Heart right ventricle (tissue), 16 donors: Measurements from ENCODE around the gene HPS1. TPM values are rescaled to one million over a fixed set of nuclear protein-coding genes. Genes with fewer than 3 reads are reported as not detected.

Source experiments
- ATAC-seq, 8 donors: fragments of 200-7000 bp; cut with Tn5 transposase; one replicate each; pipeline ENCODE4 v1.9.1; 2020; ENCODE audit warnings: mild to moderate bottlenecking in 8 of 8, moderate library complexity in 8 of 8, moderate number of reproducible peaks in 1 of 8
- DNase-seq, 2 donors: peaks; one replicate each; pipeline ENCODE4 v3.0.0-alpha.2; 2020
- H3K27ac ChIP-seq, 10 donors: fragments of 200-600 bp; sonication (generic) in 2 of 10; one replicate each; pipeline versions ENCODE4 v1.5.0 to v1.8.0; 2020 to 2022; ENCODE audit warnings: mild to moderate bottlenecking in 3 of 10
- H3K27me3 ChIP-seq, 7 donors: fragments of 200-600 bp; one replicate each; pipeline ENCODE4 v1.8.0; 2021 to 2022; ENCODE audit warnings: mild to moderate bottlenecking in 2 of 7
- H3K36me3 ChIP-seq, 9 donors: fragments of 200-600 bp; sonication (generic) in 1 of 9; one replicate each; pipeline versions ENCODE4 v1.5.0 to v1.8.0; 2020 to 2022; ENCODE audit warnings: mild to moderate bottlenecking in 2 of 9
- H3K4me1 ChIP-seq, 9 donors: fragments of 200-600 bp; sonication (generic) in 1 of 9; one replicate each; pipeline versions ENCODE4 v1.5.0 to v1.8.0; 2020 to 2022; ENCODE audit warnings: mild to moderate bottlenecking in 4 of 9
- H3K4me3 ChIP-seq, 10 donors: fragments of 200-600 bp; sonication (generic) in 2 of 10; one replicate each; pipeline versions ENCODE4 v1.5.0 to v1.8.0; 2020 to 2022; ENCODE audit warnings: mild to moderate bottlenecking in 7 of 10, moderate library complexity in 2 of 10
- H3K9me3 ChIP-seq, 11 donors: fragments of 200-600 bp in 10 of 11; sonication (generic) in 2 of 11; one replicate each; pipeline versions ENCODE4 v1.5.0 to v1.8.0; 2013 to 2022; ENCODE audit warnings: mild to moderate bottlenecking in 2 of 11, control low read depth in 1 of 11, moderate library complexity in 1 of 11
- WGBS, 2 donors: extraction: QIAGEN DNeasy Blood & Tissue Kit; methylation state at CpG; one replicate each; pipeline ENCODE4 v1.1.7; 2013; ENCODE audit warnings: inconsistent platforms in 1 of 2; 5-methylcytosine and 5-hydroxymethylcytosine counted together
- intact Hi-C, 10 donors: fragments of 100-400 bp; cut with DNase I; formaldehyde crosslinking; loops; one replicate each; pipeline versions ENCODE4 v1.11.1 to v1.14.2; 2022
- polyA plus RNA-seq, 2 donors: library from polyadenylated mRNA; stranded (reverse); fragments of 200-250 nt; gene quantifications; one replicate each; pipeline ENCODE4 v1.2.3, GENCODE V29; 2013
- total RNA-seq, 10 donors: library from RNA; stranded (reverse); fragmentation: NEBNext Ultra II Directional in 3 of 10; extraction: Animal tissue kit (Norgen Biotek cat#: 25700) in 3 of 10; gene quantifications; one replicate each; pipeline versions ENCODE4 v1.2.1 to v1.2.4, GENCODE V29; 2021 to 2023
- TF ChIP-seq, protein P1 (sequence below), 9 donors: fragments of 200-600 bp; sonication (generic) in 2 of 9; IDR thresholded peaks; one replicate each; pipeline versions ENCODE4 v1.5.0 to v1.8.0; 2021 to 2022; ENCODE audit warnings: antibody characterized with exemption in 9 of 9, mild to moderate bottlenecking in 5 of 9, moderate library complexity in 1 of 9
- donor health status: Arrhythmogenic right ventricular cardiomyopathy.
- donor health status: ischemic (EF 13 %, LVEDD 7.1; RV severe dilation, severe dysfunction).
- donor health status: healthy with polysubstance abuse.
- donor health status: DM: no; HTN: yes; CAD: no.
- donor health status: DM: no; HTN: no; CAD: no.
- donor health status: ischemic (EF 25% LVEDD 6.9; RV normal size, moderate dysfunction).
- donor health status: ischemic (EF 25% LVEDD 5.7; RV mildly dilated, moderate dysfunction).
- donor health status: healthy.
- donor health status: DM: yes; HTN: yes; CAD: no.
- donor health status: Ischemic cardiomyopathy.
- donor health status: ischemic (EF 35%, LVEDD 5.7; RV mildly dilated, moderate dysfunction).
- donor health status: nonischemic (EF 11% LVEDD 7.7; RV severe dilation, severe dysfunction).
- donor health status: DM: yes; HTN: yes; CAD: no.
- donor health status: PGD.
- donor health status: ischemic (EF 29% LVEDD 5.4; RV normal size, mild dysfunction).
- donor health status: nonischemic (EF 23%, LVEDD 6.1; RV moderate dilation, normal function).

HPS1 gene
- total and polyA plus RNA-seq, 12 donors = 21.2 to 54.3 (median 33.4) TPM

DNA sequence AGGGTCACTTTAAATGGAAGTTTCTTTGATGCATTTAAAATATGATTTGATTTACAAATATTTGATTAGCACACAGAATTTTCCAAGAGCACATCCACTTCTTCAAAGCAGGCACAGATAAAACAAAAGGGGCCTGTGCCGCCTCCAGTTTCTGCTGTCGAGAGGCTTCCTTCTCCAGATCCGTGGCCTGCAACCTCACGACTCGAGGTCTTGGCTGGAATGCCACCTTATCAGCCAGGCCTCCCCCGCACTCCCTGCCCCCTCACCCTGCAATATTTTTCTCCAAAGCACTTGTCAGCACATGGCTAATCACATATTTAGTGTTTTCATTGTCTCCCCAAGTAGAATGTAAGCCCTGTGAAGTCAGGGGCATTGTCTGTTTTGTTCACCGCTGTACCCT is 44.3 kb downstream of the HPS1 start:
- H3K4me3 ChIP-seq = no peak overlapping the region
- peaks cover 0 to 42% (median 0%) of the 10 kb centered on the region in 9 donors for H3K36me3 ChIP-seq
- WGBS, 2 donors = 54 to 56% methylated on average over 7 of the region's 7 CpGs
- no peaks in the 10 kb centered on the region for H3K9me3 ChIP-seq
- TF ChIP-seq, protein P1, sequence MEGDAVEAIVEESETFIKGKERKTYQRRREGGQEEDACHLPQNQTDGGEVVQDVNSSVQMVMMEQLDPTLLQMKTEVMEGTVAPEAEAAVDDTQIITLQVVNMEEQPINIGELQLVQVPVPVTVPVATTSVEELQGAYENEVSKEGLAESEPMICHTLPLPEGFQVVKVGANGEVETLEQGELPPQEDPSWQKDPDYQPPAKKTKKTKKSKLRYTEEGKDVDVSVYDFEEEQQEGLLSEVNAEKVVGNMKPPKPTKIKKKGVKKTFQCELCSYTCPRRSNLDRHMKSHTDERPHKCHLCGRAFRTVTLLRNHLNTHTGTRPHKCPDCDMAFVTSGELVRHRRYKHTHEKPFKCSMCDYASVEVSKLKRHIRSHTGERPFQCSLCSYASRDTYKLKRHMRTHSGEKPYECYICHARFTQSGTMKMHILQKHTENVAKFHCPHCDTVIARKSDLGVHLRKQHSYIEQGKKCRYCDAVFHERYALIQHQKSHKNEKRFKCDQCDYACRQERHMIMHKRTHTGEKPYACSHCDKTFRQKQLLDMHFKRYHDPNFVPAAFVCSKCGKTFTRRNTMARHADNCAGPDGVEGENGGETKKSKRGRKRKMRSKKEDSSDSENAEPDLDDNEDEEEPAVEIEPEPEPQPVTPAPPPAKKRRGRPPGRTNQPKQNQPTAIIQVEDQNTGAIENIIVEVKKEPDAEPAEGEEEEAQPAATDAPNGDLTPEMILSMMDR (IDR thresholded peaks at IDR 0.05) = no peak
- no peak overlapping the region for H3K27ac ChIP-seq
- ATAC-seq (no peak), DNase-seq (no peak)
- peaks cover 0 to 7% (median 0%) of the 10 kb centered on the region in 9 donors for H3K4me1 ChIP-seq
- intact Hi-C loops = no loop called here
- no peaks in the 10 kb centered on the region for H3K27me3 ChIP-seq

DNA sequence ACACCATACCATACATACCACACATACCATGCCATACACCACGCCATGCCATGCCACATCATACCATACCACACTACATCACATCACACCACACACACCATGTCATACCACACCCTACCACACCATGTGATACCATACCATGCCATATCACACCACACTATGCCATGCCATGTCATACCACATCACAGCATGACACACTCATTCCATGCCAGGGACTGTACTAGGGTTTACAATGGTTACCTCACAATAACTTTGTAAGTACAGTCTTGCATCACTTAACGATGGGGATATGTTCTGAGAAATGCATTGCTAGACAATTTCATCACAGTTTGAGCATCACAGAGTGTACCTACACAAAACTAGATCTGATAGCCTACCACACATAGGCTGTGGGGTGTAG is 46.3 kb downstream of the HPS1 start:
- H3K4me1 ChIP-seq = no peaks in the 10 kb centered on the region
- peaks cover 0 to 59% (median 4%) of the 10 kb centered on the region in 9 donors for H3K36me3 ChIP-seq
- TF ChIP-seq, protein P1 (IDR thresholded peaks at IDR 0.05) = no peak
- intact Hi-C loops = no loop called here
- H3K27ac ChIP-seq = no peak overlapping the region
- H3K9me3 ChIP-seq = no peaks in the 10 kb centered on the region
- no peaks in the 10 kb centered on the region for H3K27me3 ChIP-seq
- peak in 1 of 8 donors; percentile 29 for ATAC-seq
- H3K4me3 ChIP-seq = no peak overlapping the region
- WGBS, 2 donors = 94 to 96% methylated on average over 2 of the region's 2 CpGs
- no peak for DNase-seq

DNA sequence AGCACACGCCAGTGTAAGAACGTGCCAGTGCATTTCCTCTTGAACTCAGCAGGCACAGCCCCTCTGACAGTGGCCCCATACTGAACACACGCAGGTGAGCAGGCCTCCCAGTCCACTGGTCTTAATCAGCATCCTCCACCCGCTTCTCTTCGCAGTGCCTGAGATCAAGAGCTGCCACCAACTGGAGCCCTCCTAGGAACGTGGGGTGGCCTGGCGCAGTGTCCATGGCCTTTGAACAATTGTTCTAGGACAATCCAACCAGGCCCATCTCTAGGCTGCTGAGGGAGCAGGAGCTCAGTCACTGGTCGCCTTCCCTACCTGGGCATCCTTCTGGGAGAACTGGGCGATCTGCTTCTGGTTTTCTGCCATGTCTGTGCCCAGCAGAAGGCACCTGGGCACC is 47.0 kb downstream of the HPS1 start:
- no peaks in the 10 kb centered on the region for H3K9me3 ChIP-seq
- no peaks in the 10 kb centered on the region for H3K4me1 ChIP-seq
- intact Hi-C loops = no loop called here
- ATAC-seq (no peak), DNase-seq (no peak)
- H3K36me3 ChIP-seq = peaks cover 0 to 59% (median 4%) of the 10 kb centered on the region in 9 donors
- H3K27ac ChIP-seq = no peak overlapping the region
- TF ChIP-seq, protein P1 (IDR thresholded peaks at IDR 0.05) = no peak
- no peak overlapping the region for H3K4me3 ChIP-seq
- no peaks in the 10 kb centered on the region for H3K27me3 ChIP-seq
- WGBS, 2 donors = 92 to 95% methylated on average over 9 of the region's 9 CpGs

DNA sequence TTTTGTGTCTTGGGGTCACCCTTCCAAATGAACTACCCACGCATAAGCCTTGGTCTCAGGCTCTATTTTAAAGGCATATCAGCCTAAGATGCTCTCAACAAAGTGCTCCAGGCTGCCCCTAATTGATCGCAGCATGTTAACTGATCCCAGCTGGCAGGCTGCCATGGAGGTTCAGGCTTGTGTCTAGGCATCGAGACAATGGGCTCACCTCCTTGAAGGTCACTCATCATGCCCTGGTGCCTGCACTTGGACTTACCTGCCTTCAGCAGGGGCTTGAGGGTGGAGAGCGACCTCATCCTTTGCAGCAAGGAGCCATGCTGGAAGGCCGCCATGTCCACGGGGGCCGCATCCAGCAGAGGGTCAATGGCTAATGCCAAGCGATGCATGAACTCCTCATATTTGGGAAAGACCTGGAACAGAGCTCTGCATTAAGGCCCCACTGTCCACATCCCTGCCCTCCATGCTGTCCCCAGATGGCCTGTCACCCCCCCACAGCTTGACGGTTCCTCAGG is 49.6 kb downstream of the HPS1 start:
- Histone ChIP-seq H3K4me1 (peaks cover 0 to 4% (median under 1%) of the 10 kb centered on the region in 9 donors), H3K27me3 (no peaks in the 10 kb centered on the region), H3K4me3 (no peak overlapping the region), H3K9me3 (no peaks in the 10 kb centered on the region), H3K27ac (no peak overlapping the region), H3K36me3 (peaks cover 0 to 55% (median 4%) of the 10 kb centered on the region in 9 donors)
- DNase-seq = no peak
- ATAC-seq = no peak
- 95 to 97% methylated on average over 9 of the region's 9 CpGs for WGBS, 2 donors
- intact Hi-C loops = no loop called here
- TF ChIP-seq, protein P1 (IDR thresholded peaks at IDR 0.05) = no peak
